ENCODE data around the gene MEF2B.
A peak's percentile ranks its signal among the peaks of the same experiment; 100 is the strongest.
"Not testable (repeated sequence)": the region's sequence is repeated elsewhere in the genome, so short reads cannot be mapped to it uniquely, and the experiment has no call there.

Gene MEF2B

GRCh38 chr19:19111136-19111835 is 58.8 kb downstream of the MEF2B start:
- H3K4me3 ChIP-seq (ENCODE audit: low read depth, low read length) = no peak overlapping the region
- no peak for TF ChIP-seq CTCF (IDR thresholded peaks at IDR 0.05; ENCODE audit: low read depth, low read length)

- TF ChIP-seq CTCF (IDR thresholded peaks at IDR 0.05; ENCODE audit: low read depth, low read length) = peak; percentile 35
- no peak overlapping the region for H3K4me3 ChIP-seq (ENCODE audit: low read depth, low read length)
Measured at GRCh38 chr19:19110410-19111135, 59.5 kb downstream of the MEF2B start.

- TF ChIP-seq CTCF (IDR thresholded peaks at IDR 0.05; ENCODE audit: low read depth, low read length) = no peak
- H3K4me3 ChIP-seq (ENCODE audit: low read depth, low read length) = no peak overlapping the region
Measured at GRCh38 chr19:19109601-19110000, 60.5 kb downstream of the MEF2B start.

GRCh38 chr19:19107654-19108053 is 62.4 kb downstream of the MEF2B start:
- H3K4me3 ChIP-seq (ENCODE audit: low read depth, low read length) = no peak overlapping the region
- no peak for TF ChIP-seq CTCF (IDR thresholded peaks at IDR 0.05; ENCODE audit: low read depth, low read length)

- not testable (repeated sequence) for H3K4me3 ChIP-seq (ENCODE audit: low read depth, low read length)
Measured at GRCh38 chr19:19106938-19107337, 63.1 kb downstream of the MEF2B start.

- no peak overlapping the region for H3K4me3 ChIP-seq (ENCODE audit: low read depth, low read length)
- no peak for TF ChIP-seq CTCF (IDR thresholded peaks at IDR 0.05; ENCODE audit: low read depth, low read length)
Measured at GRCh38 chr19:19106056-19106551, 64.0 kb downstream of the MEF2B start.

- TF ChIP-seq CTCF (IDR thresholded peaks at IDR 0.05; ENCODE audit: low read depth, low read length) = no peak
- H3K4me3 ChIP-seq (ENCODE audit: low read depth, low read length) = no peak overlapping the region
Measured at GRCh38 chr19:19105365-19106055, 64.6 kb downstream of the MEF2B start.
